IgD-negative memory B cell (primary cell): ENCODE measurements around the gene TPRN. TPM values are rescaled to one million over a fixed set of nuclear protein-coding genes. Genes with fewer than 3 reads are reported as not detected.

ENCODE experiments used
- H3K27ac Mint-ChIP-seq, 3 donors: one replicate each; pipeline ENCODE4 v1.8.0; 2020 to 2022; ENCODE audit warnings: mild to moderate bottlenecking in 3 of 3, mixed read lengths in 3 of 3, moderate library complexity in 1 of 3
- H3K27me3 Mint-ChIP-seq: one replicate; pipeline ENCODE4 v1.8.0; 2021; ENCODE audit warnings: mixed read lengths
- H3K36me3 Mint-ChIP-seq: one replicate; pipeline ENCODE4 v1.8.0; 2020; ENCODE audit warnings: mild to moderate bottlenecking, mixed read lengths
- H3K4me1 Mint-ChIP-seq, 3 donors: one replicate each; pipeline ENCODE4 v1.8.0; 2020 to 2022; ENCODE audit warnings: mixed read lengths in 3 of 3, mild to moderate bottlenecking in 1 of 3
- H3K4me3 Mint-ChIP-seq, 4 donors: one replicate each; pipeline ENCODE4 v1.8.0; 2020 to 2022; ENCODE audit warnings: mild to moderate bottlenecking in 4 of 4, mixed read lengths in 4 of 4, moderate library complexity in 3 of 4
- H3K9me3 Mint-ChIP-seq, 3 donors: one replicate each; pipeline ENCODE4 v1.8.0; 2020 to 2021; ENCODE audit warnings: mixed read lengths in 3 of 3, mild to moderate bottlenecking in 1 of 3
- polyA plus RNA-seq: library from polyadenylated mRNA; unstranded; fragments of 300-500 nt; fragmentation: Illumina TruSeq; gene quantifications from one replicate; pipeline ENCODE4 v1.2.3, GENCODE V29; 2021

TPRN gene
- polyA plus RNA-seq, 1 donor from 2014 or later, result 0.66 TPM

- Mint-ChIP-seq H3K4me3 (peak overlapping the region in 1 of 4 donors; percentile 47), H3K27ac (peak overlapping the region in 1 of 3 donors; percentile 64), H3K4me1 (peaks cover 0 to 2% (median 1%) of the 10 kb centered on the region in 3 donors), H3K27me3 (peaks cover 28% of the 10 kb centered on the region), H3K36me3 (no peaks in the 10 kb centered on the region), H3K9me3 (no peaks in the 10 kb centered on the region)
Measured at GRCh38 chr9:137164370-137165249, 35.9 kb downstream of the TPRN start.

- H3K36me3 Mint-ChIP-seq, result no peaks in the 10 kb centered on the region
- no peak overlapping the region for H3K4me3 Mint-ChIP-seq
- peaks cover 35% of the 10 kb centered on the region for H3K27me3 Mint-ChIP-seq
- H3K4me1 Mint-ChIP-seq, result peaks cover 0 to 6% (median 6%) of the 10 kb centered on the region in 3 donors
- no peaks in the 10 kb centered on the region for H3K9me3 Mint-ChIP-seq
- H3K27ac Mint-ChIP-seq, result peak overlapping the region in 1 of 3 donors; percentile 64
Measured at GRCh38 chr9:137163805-137164204, 36.7 kb downstream of the TPRN start.

GRCh38 chr9:137163365-137163715 is 37.2 kb downstream of the TPRN start:
- peaks cover 38% of the 10 kb centered on the region for H3K27me3 Mint-ChIP-seq
- H3K9me3 Mint-ChIP-seq, result no peaks in the 10 kb centered on the region
- H3K36me3 Mint-ChIP-seq, result no peaks in the 10 kb centered on the region
- H3K4me3 Mint-ChIP-seq, result no peak overlapping the region
- H3K4me1 Mint-ChIP-seq, result peaks cover 0 to 7% (median 6%) of the 10 kb centered on the region in 3 donors
- peak overlapping the region in 2 of 3 donors; percentile 46 to 64 for H3K27ac Mint-ChIP-seq

GRCh38 chr9:137162505-137163364 is 37.8 kb downstream of the TPRN start:
- Mint-ChIP-seq H3K36me3 (peaks cover 2% of the 10 kb centered on the region), H3K4me3 (peak overlapping the region in 1 of 4 donors; percentile 27), H3K27ac (peak overlapping the region in 1 of 3 donors; percentile 73), H3K9me3 (no peaks in the 10 kb centered on the region), H3K27me3 (peaks cover 43% of the 10 kb centered on the region), H3K4me1 (peaks cover 0 to 12% (median 10%) of the 10 kb centered on the region in 3 donors)

- Mint-ChIP-seq H3K27ac (no peak overlapping the region), H3K4me3 (no peak overlapping the region), H3K4me1 (peaks cover 0 to 15% (median 10%) of the 10 kb centered on the region in 3 donors), H3K36me3 (peaks cover 2% of the 10 kb centered on the region), H3K9me3 (no peaks in the 10 kb centered on the region), H3K27me3 (peaks cover 46% of the 10 kb centered on the region)
Measured at GRCh38 chr9:137161558-137162486, 38.7 kb downstream of the TPRN start.

GRCh38 chr9:137160716-137161557 is 39.6 kb downstream of the TPRN start:
- Mint-ChIP-seq H3K27ac (peak overlapping the region in 1 of 3 donors; percentile 51), H3K27me3 (peaks cover 46% of the 10 kb centered on the region), H3K36me3 (peaks cover 2% of the 10 kb centered on the region), H3K4me3 (peak overlapping the region in 2 of 4 donors; percentile 23 to 65), H3K4me1 (peaks cover 0 to 15% (median 10%) of the 10 kb centered on the region in 3 donors), H3K9me3 (no peaks in the 10 kb centered on the region)

GRCh38 chr9:137160054-137160425 is 40.5 kb downstream of the TPRN start:
- H3K27ac Mint-ChIP-seq, result peak overlapping the region in 1 of 3 donors; percentile 51
- H3K27me3 Mint-ChIP-seq, result peaks cover 44% of the 10 kb centered on the region
- H3K36me3 Mint-ChIP-seq, result peaks cover 2% of the 10 kb centered on the region
- H3K9me3 Mint-ChIP-seq, result no peaks in the 10 kb centered on the region
- peak overlapping the region in 1 of 4 donors; percentile 40 for H3K4me3 Mint-ChIP-seq
- H3K4me1 Mint-ChIP-seq, result peaks cover 0 to 15% (median 8%) of the 10 kb centered on the region in 3 donors

- peak overlapping the region in 1 of 3 donors; percentile 51 for H3K27ac Mint-ChIP-seq
- peak overlapping the region in 3 of 4 donors; percentile 39 to 72 (median 40) for H3K4me3 Mint-ChIP-seq
- peaks cover 2% of the 10 kb centered on the region for H3K36me3 Mint-ChIP-seq
- peaks cover 0 to 15% (median 8%) of the 10 kb centered on the region in 3 donors for H3K4me1 Mint-ChIP-seq
- peaks cover 44% of the 10 kb centered on the region for H3K27me3 Mint-ChIP-seq
- H3K9me3 Mint-ChIP-seq, result no peaks in the 10 kb centered on the region
Measured at GRCh38 chr9:137159105-137160053, 41.2 kb downstream of the TPRN start.

- Mint-ChIP-seq H3K36me3 (peaks cover 2% of the 10 kb centered on the region), H3K4me1 (peaks cover 0 to 15% (median 8%) of the 10 kb centered on the region in 3 donors), H3K27me3 (peaks cover 44% of the 10 kb centered on the region), H3K27ac (peak overlapping the region in 1 of 3 donors; percentile 56), H3K4me3 (peak overlapping the region in 1 of 4 donors; percentile 16), H3K9me3 (no peaks in the 10 kb centered on the region)
Measured at GRCh38 chr9:137158625-137159024, 41.9 kb downstream of the TPRN start.

GRCh38 chr9:137157618-137158415 is 42.7 kb downstream of the TPRN start:
- Mint-ChIP-seq H3K36me3 (peaks cover 2% of the 10 kb centered on the region), H3K9me3 (no peaks in the 10 kb centered on the region), H3K27me3 (peaks cover 38% of the 10 kb centered on the region), H3K27ac (peak overlapping the region in 1 of 3 donors; percentile 56), H3K4me3 (peak overlapping the region in 2 of 4 donors; percentile 16 to 18), H3K4me1 (peaks cover 0 to 15% (median 8%) of the 10 kb centered on the region in 3 donors)

GRCh38 chr9:137156567-137157375 is 43.8 kb downstream of the TPRN start:
- Mint-ChIP-seq H3K4me1 (peaks cover 0 to 14% (median 8%) of the 10 kb centered on the region in 3 donors), H3K36me3 (peaks cover 2% of the 10 kb centered on the region), H3K27ac (peak overlapping the region in 1 of 3 donors; percentile 63), H3K9me3 (no peaks in the 10 kb centered on the region), H3K4me3 (peak overlapping the region in 3 of 4 donors; percentile 33 to 70 (median 52)), H3K27me3 (peaks cover 37% of the 10 kb centered on the region)
